IMR-90 (cell line): ENCODE data around the gene ADGRG2.

Experiments used
- CHD1 ChIP-seq: IDR thresholded peaks from 2 replicates; pipeline ENCODE4 v1.6.1; 2012; ENCODE audit warnings: low read depth, low read length, improper control_type of control experiment
- NFE2L2 ChIP-seq: fragments of 150-350 bp; IDR thresholded peaks from 2 replicates; pipeline ENCODE4 v1.6.1; 2016; ENCODE audit warnings: low read depth, mild to moderate bottlenecking, low read length
- POLR2A ChIP-seq: IDR thresholded peaks from 2 replicates; pipeline ENCODE4 v1.6.1; 2012; ENCODE audit warnings: mild to moderate bottlenecking, low read depth, low read length
- RAD21 ChIP-seq: IDR thresholded peaks from 2 replicates; pipeline ENCODE4 v1.6.1; 2012; ENCODE audit warnings: low read length, improper control_type of control experiment
- RCOR1 ChIP-seq: IDR thresholded peaks from 2 replicates; pipeline ENCODE4 v1.6.1; 2012; ENCODE audit warnings: mild to moderate bottlenecking, low read length, improper control_type of control experiment; ENCODE audit not compliant: insufficient replicate concordance
- RFX5 ChIP-seq: IDR thresholded peaks from 2 replicates; pipeline ENCODE4 v1.8.0; 2012; ENCODE audit warnings: low read depth, mild to moderate bottlenecking, low read length, moderate library complexity
- SMC3 ChIP-seq: fragments of 150-350 bp; IDR thresholded peaks from 2 replicates; pipeline ENCODE4 v1.6.1; 2016; ENCODE audit warnings: low read depth, mild to moderate bottlenecking, antibody characterized with exemption, low read length, moderate library complexity
- TF ChIP-seq, protein P1 (sequence below): conservative IDR thresholded peaks from 2 replicates; pipeline ENCODE4 v1.5.1; 2012; ENCODE audit warnings: mild to moderate bottlenecking, low read depth, low read length, improper control_type of control experiment
- TF ChIP-seq, protein P2 (sequence below): fragments of 150-350 bp; IDR thresholded peaks from 2 replicates; pipeline ENCODE4 v1.6.1; 2017; ENCODE audit warnings: mild to moderate bottlenecking, antibody characterized with exemption, low read length, low read depth
- TF ChIP-seq, protein P3 (sequence below): fragments of 150-350 bp; IDR thresholded peaks from 2 replicates; pipeline ENCODE4 v1.6.1; 2016; ENCODE audit warnings: low read depth, mild to moderate bottlenecking, low read length, moderate library complexity, borderline replicate concordance

DNA sequence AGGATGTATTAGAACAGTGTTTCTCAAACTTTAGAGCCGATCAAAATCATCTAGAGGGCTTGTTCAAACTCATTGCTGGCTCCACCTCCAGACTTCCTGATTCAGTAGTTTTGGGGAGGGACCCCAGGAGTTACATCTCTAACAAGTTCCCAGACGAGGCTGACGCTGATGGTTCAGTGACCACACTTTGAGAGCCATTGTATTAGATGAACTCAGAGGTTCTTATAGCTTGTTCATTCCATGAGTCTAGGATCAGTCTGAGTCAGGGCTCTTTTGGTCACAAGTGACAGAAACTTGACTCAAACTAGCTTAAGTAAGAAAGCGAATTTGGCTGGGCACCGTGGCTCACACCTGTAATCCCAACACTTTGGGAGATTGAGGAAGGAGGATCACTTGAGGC, 11.5 kb upstream of the ADGRG2 start:
- TF ChIP-seq, protein P1, sequence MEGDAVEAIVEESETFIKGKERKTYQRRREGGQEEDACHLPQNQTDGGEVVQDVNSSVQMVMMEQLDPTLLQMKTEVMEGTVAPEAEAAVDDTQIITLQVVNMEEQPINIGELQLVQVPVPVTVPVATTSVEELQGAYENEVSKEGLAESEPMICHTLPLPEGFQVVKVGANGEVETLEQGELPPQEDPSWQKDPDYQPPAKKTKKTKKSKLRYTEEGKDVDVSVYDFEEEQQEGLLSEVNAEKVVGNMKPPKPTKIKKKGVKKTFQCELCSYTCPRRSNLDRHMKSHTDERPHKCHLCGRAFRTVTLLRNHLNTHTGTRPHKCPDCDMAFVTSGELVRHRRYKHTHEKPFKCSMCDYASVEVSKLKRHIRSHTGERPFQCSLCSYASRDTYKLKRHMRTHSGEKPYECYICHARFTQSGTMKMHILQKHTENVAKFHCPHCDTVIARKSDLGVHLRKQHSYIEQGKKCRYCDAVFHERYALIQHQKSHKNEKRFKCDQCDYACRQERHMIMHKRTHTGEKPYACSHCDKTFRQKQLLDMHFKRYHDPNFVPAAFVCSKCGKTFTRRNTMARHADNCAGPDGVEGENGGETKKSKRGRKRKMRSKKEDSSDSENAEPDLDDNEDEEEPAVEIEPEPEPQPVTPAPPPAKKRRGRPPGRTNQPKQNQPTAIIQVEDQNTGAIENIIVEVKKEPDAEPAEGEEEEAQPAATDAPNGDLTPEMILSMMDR, result no peak
- TF ChIP-seq POLR2A (no peak), RAD21 (no peak), NFE2L2 (no peak), RFX5 (no peak), RCOR1 (no peak), CHD1 (no peak), SMC3 (no peak)
- TF ChIP-seq, protein P2, sequence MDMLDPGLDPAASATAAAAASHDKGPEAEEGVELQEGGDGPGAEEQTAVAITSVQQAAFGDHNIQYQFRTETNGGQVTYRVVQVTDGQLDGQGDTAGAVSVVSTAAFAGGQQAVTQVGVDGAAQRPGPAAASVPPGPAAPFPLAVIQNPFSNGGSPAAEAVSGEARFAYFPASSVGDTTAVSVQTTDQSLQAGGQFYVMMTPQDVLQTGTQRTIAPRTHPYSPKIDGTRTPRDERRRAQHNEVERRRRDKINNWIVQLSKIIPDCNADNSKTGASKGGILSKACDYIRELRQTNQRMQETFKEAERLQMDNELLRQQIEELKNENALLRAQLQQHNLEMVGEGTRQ, result no peak
- TF ChIP-seq, protein P3, sequence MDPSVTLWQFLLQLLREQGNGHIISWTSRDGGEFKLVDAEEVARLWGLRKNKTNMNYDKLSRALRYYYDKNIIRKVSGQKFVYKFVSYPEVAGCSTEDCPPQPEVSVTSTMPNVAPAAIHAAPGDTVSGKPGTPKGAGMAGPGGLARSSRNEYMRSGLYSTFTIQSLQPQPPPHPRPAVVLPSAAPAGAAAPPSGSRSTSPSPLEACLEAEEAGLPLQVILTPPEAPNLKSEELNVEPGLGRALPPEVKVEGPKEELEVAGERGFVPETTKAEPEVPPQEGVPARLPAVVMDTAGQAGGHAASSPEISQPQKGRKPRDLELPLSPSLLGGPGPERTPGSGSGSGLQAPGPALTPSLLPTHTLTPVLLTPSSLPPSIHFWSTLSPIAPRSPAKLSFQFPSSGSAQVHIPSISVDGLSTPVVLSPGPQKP, result no peak
